HCT116 (cell line): Measurements from ENCODE around the gene CELSR3. TPM values are rescaled to one million over a fixed set of nuclear protein-coding genes. Genes with fewer than 3 reads are reported as not detected.

Experiments
- ATAC-seq: fragments of 200-7000 bp; cut with Tn5 transposase; 2 replicates; pipeline ENCODE4 v1.9.1; 2020; ENCODE audit warnings: mild to moderate bottlenecking, moderate library complexity
- BruUV-seq: library from RNA; stranded (reverse); fragments of 400-500 nt; replicated peaks from 2 replicates; lab custom pipeline; 2021; lab: Mats Ljungman, UMichigan
- CTCF ChIA-PET: fragments of 300-600 bp; sonication (Branson Sonifier 250); formaldehyde crosslinking; loops from one replicate; lab custom pipeline; 2021; ENCODE audit warnings: antibody characterized with exemption; lab: Charles Lee
- POLR2A ChIA-PET: fragments of 300-600, 350-600 bp; sonication (Branson Sonifier 250); formaldehyde crosslinking; loops from one replicate; lab custom pipeline; 2021; ENCODE audit warnings: antibody characterized with exemption; lab: Charles Lee
- RAD21 ChIA-PET, 2 experiments: fragments of 300-600 bp; sonication (Branson Sonifier 250); formaldehyde crosslinking; loops; one replicate each; lab custom pipeline; 2023; ENCODE audit warnings: low total read pairs in 2 of 2; ENCODE audit not compliant: uncharacterized antibody in 2 of 2, unreplicated experiment in 2 of 2, low non-redundant PET in 1 of 2; lab: Charles Lee
- DNase-seq: peaks from one replicate; pipeline ENCODE4 v3.0.0-alpha.2; 2010; ENCODE audit warnings: low read depth, low spot score
- H2AFZ ChIP-seq: fragments of 200-600 bp; shearing (Covaris generic), sonication (generic); 2 replicates; pipeline ENCODE4 v1.6.1; 2017; ENCODE audit warnings: low read depth, mixed run types, mixed read lengths, antibody characterized with exemption, low read length; ENCODE audit not compliant: poor library complexity, severe bottlenecking
- H3K27ac ChIP-seq: 2 replicates; pipeline ENCODE4 v1.5.1; 2012; ENCODE audit warnings: low read depth, low read length
- H3K27me3 ChIP-seq: fragments of 200-600 bp; sonication (generic); 2 replicates; pipeline ENCODE4 v1.6.1; 2016; ENCODE audit warnings: mixed run types, low read length, mixed read lengths; ENCODE audit not compliant: insufficient read depth
- H3K36me3 ChIP-seq, 2 experiments: fragments of 200-500 bp in 1 of 2; fragments of 200-600 bp in 1 of 2; sonication (Bioruptor generic) in 1 of 2; sonication (generic) in 1 of 2; 2 replicates each; pipeline versions ENCODE4 v1.5.1 to v1.6.1; 2014 to 2016; ENCODE audit warnings: low read length in 2 of 2, inconsistent platforms in 1 of 2, mixed read lengths in 1 of 2, mixed run types in 1 of 2; ENCODE audit not compliant: insufficient read depth in 2 of 2, control insufficient read depth in 1 of 2
- H3K4me1 ChIP-seq, 2 experiments: fragments of 200-600 bp in 1 of 2; sonication (generic) in 1 of 2; 2 replicates each; pipeline versions ENCODE4 v1.5.1 to v1.6.1; 2012 to 2017; ENCODE audit warnings: low read length in 2 of 2, inconsistent platforms in 1 of 2, mild to moderate bottlenecking in 1 of 2, mixed read lengths in 1 of 2, mixed run types in 1 of 2, moderate library complexity in 1 of 2; ENCODE audit not compliant: insufficient read depth in 2 of 2, control insufficient read depth in 1 of 2
- H3K4me2 ChIP-seq: fragments of 200-600 bp; sonication (generic); 2 replicates; pipeline ENCODE4 v1.6.1; 2017; ENCODE audit warnings: mixed run types, low read length, mixed read lengths
- H3K4me3 ChIP-seq, 2 experiments: fragments of 200-600 bp in 1 of 2; sonication (generic) in 1 of 2; replicated peaks in 1 of 2; 2 replicates each; pipeline ENCODE4 v1.5.1; 2011 to 2016; ENCODE audit warnings: low read length in 2 of 2, control low read depth in 1 of 2, low read depth in 1 of 2, mild to moderate bottlenecking in 1 of 2, mixed read lengths in 1 of 2, mixed run types in 1 of 2
- H3K79me2 ChIP-seq: fragments of 200-600 bp; sonication (generic); 2 replicates; pipeline ENCODE4 v1.6.1; 2017; ENCODE audit warnings: mild to moderate bottlenecking, mixed run types, low read length, moderate library complexity, mixed read lengths; ENCODE audit not compliant: insufficient read depth
- H3K9ac ChIP-seq: fragments of 200-600 bp; sonication (generic); 2 replicates; pipeline ENCODE4 v1.6.1; 2016; ENCODE audit warnings: low read length, mixed read lengths
- H3K9me2 ChIP-seq: fragments of 200-600 bp; sonication (generic), shearing (Covaris generic); 2 replicates; pipeline ENCODE4 v1.6.1; 2017; ENCODE audit warnings: mixed run types, mild to moderate bottlenecking, moderate library complexity; ENCODE audit not compliant: insufficient read depth
- H3K9me3 ChIP-seq, 2 experiments: fragments of 200-500 bp in 1 of 2; fragments of 200-600 bp in 1 of 2; sonication (Bioruptor generic) in 1 of 2; sonication (generic) in 1 of 2; 2 replicates each; pipeline ENCODE4 v1.6.1; 2014 to 2017; ENCODE audit warnings: low read length in 2 of 2, mixed read lengths in 2 of 2, inconsistent platforms in 1 of 2, low read depth in 1 of 2, mild to moderate bottlenecking in 1 of 2, mixed run types in 1 of 2, moderate library complexity in 1 of 2; ENCODE audit not compliant: control insufficient read depth in 1 of 2, insufficient read depth in 1 of 2
- H4K20me1 ChIP-seq: fragments of 200-600 bp; sonication (generic), shearing (Covaris generic); 2 replicates; pipeline ENCODE4 v1.6.1; 2017; ENCODE audit warnings: mixed run types, mild to moderate bottlenecking, moderate library complexity; ENCODE audit not compliant: insufficient read depth
- CBX3 ChIP-seq: IDR thresholded peaks from 2 replicates; pipeline ENCODE4 v1.6.1; 2012; ENCODE audit warnings: low read depth
- CEBPB ChIP-seq: IDR thresholded peaks from 2 replicates; pipeline ENCODE4 v1.6.1; 2012; ENCODE audit warnings: low read depth
- EGR1 ChIP-seq: IDR thresholded peaks from 2 replicates; pipeline ENCODE4 v1.6.1; 2012; ENCODE audit warnings: low read depth
- ELF1 ChIP-seq: IDR thresholded peaks from 2 replicates; pipeline ENCODE4 v1.6.1; 2012; ENCODE audit warnings: low read depth, borderline replicate concordance
- EZH2 ChIP-seq: fragments of 200-600 bp; sonication (generic); IDR thresholded peaks from 2 replicates; pipeline ENCODE4 v1.6.1; 2017; ENCODE audit warnings: antibody characterized with exemption, mixed run types
- FOSL1 ChIP-seq: IDR thresholded peaks from 2 replicates; pipeline ENCODE4 v1.6.1; 2012; ENCODE audit warnings: low read depth
- JUND ChIP-seq: IDR thresholded peaks from 2 replicates; pipeline ENCODE4 v1.6.1; 2012
- MAX ChIP-seq: IDR thresholded peaks from 2 replicates; pipeline ENCODE4 v1.6.1; 2012
- POLR2AphosphoS5 ChIP-seq: IDR thresholded peaks from 2 replicates; pipeline ENCODE4 v1.6.1; 2011; ENCODE audit warnings: mild to moderate bottlenecking, low read depth, low read length, moderate library complexity
- RAD21 ChIP-seq: IDR thresholded peaks from 2 replicates; pipeline ENCODE4 v1.6.1; 2012; ENCODE audit warnings: low read depth, mild to moderate bottlenecking
- REST ChIP-seq: IDR thresholded peaks from 2 replicates; pipeline ENCODE4 v1.6.1; 2012; ENCODE audit warnings: low read depth
- YY1 ChIP-seq: IDR thresholded peaks from 2 replicates; pipeline ENCODE4 v1.6.1; 2011; ENCODE audit warnings: low read length, low read depth, moderate library complexity, mild to moderate bottlenecking; ENCODE audit not compliant: insufficient replicate concordance; ENCODE audit errors: extremely low read depth
- ZBTB33 ChIP-seq: IDR thresholded peaks from 2 replicates; pipeline ENCODE4 v1.6.1; 2011; ENCODE audit warnings: mild to moderate bottlenecking, low read length, moderate library complexity; ENCODE audit not compliant: insufficient replicate concordance; ENCODE audit errors: extremely low read depth
- ZNF274 ChIP-seq: fragments of 200-500 bp; sonication (Bioruptor generic); IDR thresholded peaks from 2 replicates; pipeline ENCODE4 v1.6.1; 2014; ENCODE audit warnings: mild to moderate bottlenecking, low read depth, low read length, inconsistent platforms
- intact Hi-C: fragments of 100-400 bp; cut with micrococcal nuclease; formaldehyde crosslinking; loops from 2 replicates; pipeline ENCODE4 v1.10.0; 2022
- total RNA-seq: library from RNA; stranded (reverse); gene quantifications from one replicate; pipeline ENCODE4 v1.2.1, GENCODE V29; 2021; ENCODE audit not compliant: unreplicated experiment
- TF ChIP-seq, protein P1 (sequence below): IDR thresholded peaks from 2 replicates; pipeline ENCODE4 v1.6.1; 2012

Gene CELSR3
- total RNA-seq, 1 experiment from 2014 or later, result 7.8 TPM

DNA sequence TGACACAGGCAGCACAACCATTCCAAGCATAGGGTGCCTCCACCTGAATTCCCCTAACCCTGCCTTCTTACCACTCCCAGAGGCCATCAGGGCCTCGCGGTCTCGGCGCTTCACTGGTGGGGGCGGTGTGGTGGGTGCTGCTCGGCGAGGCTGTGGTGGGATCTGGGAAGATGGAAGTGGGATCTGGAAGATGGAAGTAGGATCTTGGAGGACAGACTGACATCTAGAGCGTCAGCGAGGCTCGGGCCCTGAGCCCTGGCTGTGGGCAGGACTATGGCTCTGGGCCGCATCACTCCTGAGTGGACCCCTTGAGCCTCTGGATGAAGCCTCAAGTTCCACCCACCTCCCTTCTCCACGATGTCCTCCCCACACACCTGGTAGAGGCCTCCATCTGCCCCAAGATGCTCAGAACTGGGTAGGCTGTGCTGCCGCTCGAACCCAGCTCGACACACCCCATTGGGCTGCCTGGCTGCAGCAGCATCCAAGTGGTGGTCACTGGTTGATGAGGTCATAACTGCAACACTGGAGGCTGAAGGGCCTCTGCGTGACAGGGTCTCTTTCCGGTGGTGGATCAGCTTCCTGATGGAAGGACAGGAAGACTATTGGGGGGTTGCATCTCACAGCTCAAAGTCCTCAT is 19.4 kb upstream of the CELSR3 start:
- no peak overlapping the region for H3K27ac ChIP-seq
- no peak overlapping the region for H2AFZ ChIP-seq
- H4K20me1 ChIP-seq, result no peaks in the 10 kb centered on the region
- no peaks in the 10 kb centered on the region for H3K9me2 ChIP-seq
- H3K4me1 ChIP-seq, result peaks cover 13 to 29% of the 10 kb centered on the region in 2 experiments
- H3K36me3 ChIP-seq, result peaks cover 26 to 40% of the 10 kb centered on the region in 2 experiments
- no peak for ATAC-seq
- H3K27me3 ChIP-seq, result no peaks in the 10 kb centered on the region
- RAD21 ChIA-PET, result no interaction called here
- no peak overlapping the region for H3K9ac ChIP-seq
- POLR2A ChIA-PET, result no interaction called here
- no peak overlapping the region for H3K4me2 ChIP-seq
- no peak overlapping the region for H3K4me3 ChIP-seq
- intact Hi-C loops, result no loop called here
- H3K79me2 ChIP-seq, result peaks cover 31% of the 10 kb centered on the region
- no peak for TF ChIP-seq RAD21
- TF ChIP-seq ELF1, result no peak
- TF ChIP-seq CBX3, result no peak
- no peak for TF ChIP-seq JUND
- no peak for TF ChIP-seq MAX
- no peak for TF ChIP-seq REST
- TF ChIP-seq FOSL1, result no peak
- no peak for TF ChIP-seq YY1
- no peak for TF ChIP-seq ZBTB33
- no peak for TF ChIP-seq EZH2
- TF ChIP-seq, protein P1, sequence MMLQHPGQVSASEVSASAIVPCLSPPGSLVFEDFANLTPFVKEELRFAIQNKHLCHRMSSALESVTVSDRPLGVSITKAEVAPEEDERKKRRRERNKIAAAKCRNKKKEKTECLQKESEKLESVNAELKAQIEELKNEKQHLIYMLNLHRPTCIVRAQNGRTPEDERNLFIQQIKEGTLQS, result no peak
- no peak for TF ChIP-seq EGR1
- no peak for TF ChIP-seq CEBPB
- TF ChIP-seq POLR2AphosphoS5, result no peak
- no peak for TF ChIP-seq ZNF274
- TF ChIP-seq, all 23 proteins: peak for 0
- DNase-seq, result no peak
- CTCF ChIA-PET, result no interaction called here
- no peaks in the 10 kb centered on the region for H3K9me3 ChIP-seq
- BruUV-seq, result no TSS peak
